GM19324 (cell line): ENCODE measurements around the gene BRWD1.
"Not testable (repeated sequence)": the region's sequence is repeated elsewhere in the genome, so short reads cannot be mapped to it uniquely, and the experiment has no call there.

Experiments
- ATAC-seq: cut with Tn5 transposase; IDR thresholded peaks from one replicate; pipeline ENCODE4 v1.9.1; 2021; ENCODE audit warnings: mild to moderate bottlenecking, moderate library complexity; ENCODE audit not compliant: unreplicated experiment, low FRiP score

The BRWD1 gene

GRCh38 chr21:39144191-39144590 is 169.2 kb downstream of the BRWD1 start:
- ATAC-seq: no peak

- ATAC-seq: no peak
Observed at GRCh38 chr21:39142972-39143371, 170.5 kb downstream of the BRWD1 start.

- no peak for ATAC-seq
Observed at GRCh38 chr21:39141502-39141901, 171.9 kb downstream of the BRWD1 start.

GRCh38 chr21:39137248-39138178 is 175.9 kb downstream of the BRWD1 start:
- no peak for ATAC-seq

- ATAC-seq: no peak
Observed at GRCh38 chr21:39136711-39137110, 176.7 kb downstream of the BRWD1 start.

- not testable (repeated sequence) for ATAC-seq
Observed at GRCh38 chr21:39136138-39136537, 177.3 kb downstream of the BRWD1 start.

GRCh38 chr21:39134288-39134810 is 179.1 kb downstream of the BRWD1 start:
- no peak for ATAC-seq
